Peyer's patch (tissue), 4 donors: Measurements from ENCODE around the gene RPA3. TPM values are rescaled to one million over a fixed set of nuclear protein-coding genes. Genes with fewer than 3 reads are reported as not detected.

ENCODE experiments used
- DNase-seq, 3 donors: peaks; one replicate each; pipeline ENCODE4 v3.0.0-alpha.2; 2017 to 2019
- H3K27ac ChIP-seq, 4 donors: fragments of 200-600 bp; sonication (generic); one replicate each; pipeline ENCODE4 v1.5.1; 2016 to 2019
- H3K27me3 ChIP-seq, 2 donors: fragments of 200-600 bp; sonication (generic); one replicate each; pipeline ENCODE4 v1.5.1; 2019
- H3K36me3 ChIP-seq, 3 donors: fragments of 200-600 bp; sonication (generic); one replicate each; pipeline ENCODE4 v1.5.1; 2016 to 2019
- H3K4me1 ChIP-seq, 4 donors: fragments of 200-600 bp; sonication (generic); one replicate each; pipeline ENCODE4 v1.5.1; 2016 to 2019
- H3K4me3 ChIP-seq, 4 donors: fragments of 200-600 bp; sonication (generic); 1 replicate in 3 of 4; 2 replicates in 1 of 4; pipeline ENCODE4 v1.5.1; 2016 to 2019; ENCODE audit warnings: mild to moderate bottlenecking in 1 of 4
- H3K9me3 ChIP-seq, 4 donors: fragments of 200-600 bp; sonication (generic); one replicate each; pipeline ENCODE4 v1.5.1; 2016 to 2019; ENCODE audit warnings: mild to moderate bottlenecking in 1 of 4
- POLR2A ChIP-seq, 2 donors: fragments of 450-650 bp; IDR thresholded peaks; one replicate each; pipeline ENCODE4 v1.5.1; 2017; ENCODE audit warnings: antibody characterized with exemption in 2 of 2, mild to moderate bottlenecking in 2 of 2, moderate library complexity in 2 of 2
- total RNA-seq, 4 donors: library from RNA; depleted of rRNA; stranded (reverse); fragments of >200 nt; gene quantifications; one replicate each; pipeline ENCODE4 v1.1.0, GENCODE V29; 2016
- TF ChIP-seq, protein P1 (sequence below), 6 experiments: fragments of 450-650 bp in 4 of 6; fragments of 200-600 bp in 2 of 6; sonication (generic) in 1 of 6; IDR thresholded peaks; one replicate each; pipeline ENCODE4 v1.5.1; 2017 to 2019; ENCODE audit warnings: antibody characterized with exemption in 6 of 6, mild to moderate bottlenecking in 3 of 6, moderate library complexity in 1 of 6

The RPA3 gene
- total RNA-seq: 10 to 100 TPM; 11.3 to 23.6 (median 19.4) TPM

DNA sequence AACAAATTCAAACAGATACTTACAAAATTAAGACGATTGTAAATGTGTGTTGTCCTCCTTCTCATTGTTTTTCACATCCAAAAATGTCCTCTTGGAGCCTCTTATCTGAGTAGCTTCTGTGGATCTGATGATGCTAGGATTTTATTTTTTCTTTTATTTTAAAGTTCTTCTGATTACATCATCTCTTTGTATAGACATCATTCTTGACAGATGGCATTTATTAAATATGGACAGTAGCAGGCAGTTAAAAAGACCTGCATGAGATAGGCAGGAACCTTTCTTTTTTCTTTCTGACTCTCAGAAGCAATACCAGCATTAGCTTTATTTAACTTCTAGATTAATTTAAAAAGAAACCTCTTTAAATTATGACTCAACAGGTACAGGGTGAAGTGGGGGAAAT is at the start of gene RPA3:
Gene RPA3, minus strand, starts transcription at position 116 of the 400 bp plus-strand sequence. CDS start 78,189 bp downstream, outside the sequence.
- no peak within 1 kb of the TSS for H3K4me3 ChIP-seq
- no peak for DNase-seq
- no peaks in the 10 kb centered on the region for H3K4me1 ChIP-seq
- TF ChIP-seq, protein P1, sequence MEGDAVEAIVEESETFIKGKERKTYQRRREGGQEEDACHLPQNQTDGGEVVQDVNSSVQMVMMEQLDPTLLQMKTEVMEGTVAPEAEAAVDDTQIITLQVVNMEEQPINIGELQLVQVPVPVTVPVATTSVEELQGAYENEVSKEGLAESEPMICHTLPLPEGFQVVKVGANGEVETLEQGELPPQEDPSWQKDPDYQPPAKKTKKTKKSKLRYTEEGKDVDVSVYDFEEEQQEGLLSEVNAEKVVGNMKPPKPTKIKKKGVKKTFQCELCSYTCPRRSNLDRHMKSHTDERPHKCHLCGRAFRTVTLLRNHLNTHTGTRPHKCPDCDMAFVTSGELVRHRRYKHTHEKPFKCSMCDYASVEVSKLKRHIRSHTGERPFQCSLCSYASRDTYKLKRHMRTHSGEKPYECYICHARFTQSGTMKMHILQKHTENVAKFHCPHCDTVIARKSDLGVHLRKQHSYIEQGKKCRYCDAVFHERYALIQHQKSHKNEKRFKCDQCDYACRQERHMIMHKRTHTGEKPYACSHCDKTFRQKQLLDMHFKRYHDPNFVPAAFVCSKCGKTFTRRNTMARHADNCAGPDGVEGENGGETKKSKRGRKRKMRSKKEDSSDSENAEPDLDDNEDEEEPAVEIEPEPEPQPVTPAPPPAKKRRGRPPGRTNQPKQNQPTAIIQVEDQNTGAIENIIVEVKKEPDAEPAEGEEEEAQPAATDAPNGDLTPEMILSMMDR (IDR thresholded peaks at IDR 0.05): no peak
- TF ChIP-seq POLR2A (IDR thresholded peaks at IDR 0.05): no peak
- no peaks in the 10 kb centered on the region for H3K27me3 ChIP-seq
- H3K36me3 ChIP-seq: no peaks in the 10 kb centered on the region
- H3K9me3 ChIP-seq: no peaks in the 10 kb centered on the region
- H3K27ac ChIP-seq: no peak within 1 kb of the TSS

- no peak overlapping the region for H3K4me3 ChIP-seq
- H3K4me1 ChIP-seq: peaks cover 0 to 3% (median 0%) of the 10 kb centered on the region in 4 donors
- TF ChIP-seq POLR2A (IDR thresholded peaks at IDR 0.05): no peak
- TF ChIP-seq, protein P1 (IDR thresholded peaks at IDR 0.05): no peak
- H3K27me3 ChIP-seq: no peaks in the 10 kb centered on the region
- H3K9me3 ChIP-seq: no peaks in the 10 kb centered on the region
- H3K36me3 ChIP-seq: no peaks in the 10 kb centered on the region
- H3K27ac ChIP-seq: no peak overlapping the region
- DNase-seq: no peak
Observed at GRCh38 chr7:7766671-7767070, 48.3 kb upstream of the RPA3 start.

DNA sequence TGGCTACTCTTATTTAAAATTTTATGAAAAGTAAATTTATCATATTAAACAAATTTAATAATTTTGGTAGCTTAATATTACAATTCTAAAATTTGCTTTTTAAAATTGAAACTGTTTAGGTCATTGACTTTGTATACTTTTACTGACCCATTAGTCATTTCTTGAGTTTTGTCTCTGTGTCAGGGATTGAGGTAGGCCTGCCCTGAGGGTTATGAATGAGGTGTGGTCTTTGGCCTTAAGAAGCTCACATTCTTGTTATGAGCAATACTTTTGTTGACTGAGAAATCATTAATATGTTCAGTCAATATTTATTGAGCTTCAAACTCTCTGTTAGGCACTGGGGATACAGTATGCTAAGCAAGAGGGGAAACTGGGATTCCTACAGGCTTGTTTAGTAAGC is 47.0 kb upstream of the RPA3 start:
- H3K36me3 ChIP-seq: no peaks in the 10 kb centered on the region
- no peaks in the 10 kb centered on the region for H3K9me3 ChIP-seq
- H3K27ac ChIP-seq: no peak overlapping the region
- DNase-seq: no peak
- H3K4me1 ChIP-seq: peaks cover 0 to 5% (median 0%) of the 10 kb centered on the region in 4 donors
- no peak for TF ChIP-seq POLR2A (IDR thresholded peaks at IDR 0.05)
- TF ChIP-seq, protein P1 (IDR thresholded peaks at IDR 0.05): no peak
- H3K4me3 ChIP-seq: no peak overlapping the region
- H3K27me3 ChIP-seq: no peaks in the 10 kb centered on the region

DNA sequence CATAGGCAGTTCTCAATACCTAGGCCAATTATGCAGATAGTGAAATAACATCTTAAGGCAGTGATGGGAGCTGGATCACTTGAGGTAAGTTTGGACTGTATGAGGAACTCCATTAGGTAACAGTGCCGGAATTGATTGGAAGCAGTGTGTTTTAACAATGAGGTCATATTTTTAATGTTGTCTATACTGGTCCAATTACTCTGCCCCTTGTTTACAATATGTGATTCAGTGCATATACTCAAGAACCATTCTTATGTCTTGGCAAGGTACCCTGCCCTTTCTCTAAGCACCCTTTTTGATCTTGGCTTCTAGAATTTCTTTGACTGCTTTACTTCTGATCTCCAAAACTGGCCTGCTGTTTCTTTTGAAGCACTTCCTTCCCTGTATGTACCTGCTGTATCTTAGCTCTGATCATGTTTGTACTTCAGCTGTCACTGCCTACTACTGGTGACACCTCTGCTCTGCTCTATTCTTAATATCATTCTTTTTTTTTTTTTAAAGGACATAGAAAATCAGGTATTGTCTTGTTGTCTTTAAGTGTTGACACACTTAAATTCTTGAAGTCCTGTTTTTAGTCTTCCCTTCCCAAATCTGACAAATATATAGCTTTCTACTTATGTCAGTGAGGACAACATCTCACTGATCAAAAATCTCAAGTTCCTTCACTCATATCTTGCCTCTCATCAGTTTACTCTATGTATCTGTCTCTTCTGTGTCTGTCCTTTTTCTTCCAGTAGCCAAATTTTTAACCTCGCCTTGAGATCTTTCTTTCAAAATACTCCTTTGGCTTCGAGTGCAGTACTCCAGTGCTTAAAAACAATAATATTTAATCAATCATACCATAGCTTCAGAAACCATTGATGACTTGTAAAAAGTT is 46.4 kb upstream of the RPA3 start:
- H3K4me1 ChIP-seq: peaks cover 0 to 5% (median 0%) of the 10 kb centered on the region in 4 donors
- no peaks in the 10 kb centered on the region for H3K9me3 ChIP-seq
- H3K4me3 ChIP-seq: no peak overlapping the region
- no peaks in the 10 kb centered on the region for H3K36me3 ChIP-seq
- no peak for DNase-seq
- TF ChIP-seq POLR2A (IDR thresholded peaks at IDR 0.05): no peak
- TF ChIP-seq, protein P1 (IDR thresholded peaks at IDR 0.05): peak in 1 of 6 experiments; percentile 5
- H3K27ac ChIP-seq: no peak overlapping the region
- no peaks in the 10 kb centered on the region for H3K27me3 ChIP-seq

- Histone ChIP-seq H3K27me3 (no peaks in the 10 kb centered on the region), H3K4me3 (peak overlapping the region; percentile 15 to 45 (median 36)), H3K36me3 (no peaks in the 10 kb centered on the region), H3K27ac (peak overlapping the region; percentile 53 to 81 (median 70)), H3K9me3 (no peaks in the 10 kb centered on the region), H3K4me1 (peaks cover 0 to 5% (median 0%) of the 10 kb centered on the region in 4 donors)
- no peak for TF ChIP-seq POLR2A (IDR thresholded peaks at IDR 0.05)
- TF ChIP-seq, protein P1 (IDR thresholded peaks at IDR 0.05): peak in 1 of 6 experiments; percentile 5
- no peak for DNase-seq
Observed at GRCh38 chr7:7761974-7762779, 43.8 kb upstream of the RPA3 start.
